CD14-positive monocyte (primary cell): Measurements from ENCODE around the gene ARHGEF1. TPM values are rescaled to one million over a fixed set of nuclear protein-coding genes. Genes with fewer than 3 reads are reported as not detected.

Source experiments
- DNase-seq, 3 donors: peaks; one replicate each; pipeline ENCODE4 v3.0.0-alpha.2; 2011 to 2022
- H2AFZ ChIP-seq: 2 replicates; pipeline ENCODE4 v1.6.0; 2012; ENCODE audit warnings: mild to moderate bottlenecking, low read depth, low read length, inconsistent platforms; ENCODE audit not compliant: insufficient read depth, poor library complexity, severe bottlenecking
- H3K27ac ChIP-seq, 2 donors: 1 replicate in 1 of 2; 2 replicates in 1 of 2; pipeline ENCODE4 v1.5.1; 2012 to 2013; ENCODE audit warnings: low read length in 2 of 2, control low read depth in 1 of 2, inconsistent platforms in 1 of 2, low read depth in 1 of 2, mild to moderate bottlenecking in 1 of 2
- H3K27me3 ChIP-seq, 2 donors: one replicate each; pipeline versions ENCODE4 v1.6.0 to v1.6.1; 2011 to 2013; ENCODE audit warnings: low read length in 2 of 2; ENCODE audit not compliant: control insufficient read depth in 2 of 2, insufficient read depth in 2 of 2
- H3K36me3 ChIP-seq, 2 donors: replicated peaks in 1 of 2; 1 replicate in 1 of 2; 2 replicates in 1 of 2; pipeline versions ENCODE4 v1.5.1 to v1.6.1; 2012 to 2013; ENCODE audit warnings: low read length in 2 of 2, control low read depth in 1 of 2, inconsistent platforms in 1 of 2, mild to moderate bottlenecking in 1 of 2; ENCODE audit not compliant: insufficient read depth in 2 of 2, control insufficient read depth in 1 of 2
- H3K4me1 ChIP-seq, 2 donors: 1 replicate in 1 of 2; 2 replicates in 1 of 2; pipeline versions ENCODE4 v1.5.1 to v1.6.1; 2012 to 2013; ENCODE audit warnings: low read length in 2 of 2, control low read depth in 1 of 2, inconsistent platforms in 1 of 2, mild to moderate bottlenecking in 1 of 2, moderate library complexity in 1 of 2; ENCODE audit not compliant: insufficient read depth in 2 of 2, control insufficient read depth in 1 of 2
- H3K4me2 ChIP-seq: replicated peaks from 2 replicates; pipeline ENCODE3; 2012; ENCODE audit warnings: low read length, moderate library complexity, mild to moderate bottlenecking; ENCODE audit not compliant: poor library complexity, severe bottlenecking; ENCODE audit errors: extremely low read depth
- H3K4me3 ChIP-seq, 3 experiments: fragments of 200-600 bp in 1 of 3; sonication (generic) in 1 of 3; replicated peaks in 1 of 3; 1 replicate in 2 of 3; 2 replicates in 1 of 3; pipeline ENCODE4 v1.5.1; 2011 to 2013; ENCODE audit warnings: low read length in 3 of 3, mild to moderate bottlenecking in 3 of 3, control low read depth in 2 of 3, low read depth in 2 of 3, inconsistent platforms in 1 of 3, moderate library complexity in 1 of 3
- H3K79me2 ChIP-seq: 2 replicates; pipeline ENCODE4 v1.6.0; 2012; ENCODE audit warnings: mild to moderate bottlenecking, control low read depth, inconsistent platforms, low read length, moderate library complexity; ENCODE audit not compliant: insufficient read depth
- H3K9ac ChIP-seq: 2 replicates; pipeline ENCODE4 v1.6.0; 2017; ENCODE audit warnings: low read length, mild to moderate bottlenecking; ENCODE audit not compliant: insufficient read depth, poor library complexity, severe bottlenecking
- H3K9me3 ChIP-seq, 2 donors: replicated peaks in 1 of 2; 1 replicate in 1 of 2; 2 replicates in 1 of 2; pipeline versions ENCODE4 v1.5.1 to v1.6.1; 2012 to 2013; ENCODE audit warnings: low read length in 2 of 2, control low read depth in 1 of 2; ENCODE audit not compliant: control insufficient read depth in 1 of 2, insufficient read depth in 1 of 2
- H4K20me1 ChIP-seq: 2 replicates; pipeline ENCODE4 v1.6.0; 2012; ENCODE audit warnings: mild to moderate bottlenecking, low read length, control low read depth, moderate library complexity; ENCODE audit not compliant: insufficient read depth
- H3K27ac Mint-ChIP-seq, 7 donors: one replicate each; pipeline ENCODE4 v1.8.0; 2020; ENCODE audit warnings: mild to moderate bottlenecking in 7 of 7, mixed read lengths in 7 of 7, moderate library complexity in 6 of 7, inconsistent platforms in 2 of 7
- H3K27me3 Mint-ChIP-seq, 3 donors: one replicate each; pipeline ENCODE4 v1.8.0; 2021 to 2022; ENCODE audit warnings: low read depth in 3 of 3, mild to moderate bottlenecking in 3 of 3, mixed read lengths in 3 of 3, moderate library complexity in 3 of 3, inconsistent platforms in 1 of 3
- H3K36me3 Mint-ChIP-seq, 2 donors: one replicate each; pipeline ENCODE4 v1.8.0; 2020; ENCODE audit warnings: mixed read lengths in 2 of 2, inconsistent platforms in 1 of 2, mild to moderate bottlenecking in 1 of 2
- H3K4me1 Mint-ChIP-seq: one replicate; pipeline ENCODE4 v1.8.0; 2020; ENCODE audit warnings: mild to moderate bottlenecking, mixed read lengths
- H3K4me3 Mint-ChIP-seq, 2 donors: one replicate each; pipeline ENCODE4 v1.8.0; 2020; ENCODE audit warnings: mild to moderate bottlenecking in 2 of 2, mixed read lengths in 2 of 2, moderate library complexity in 1 of 2
- H3K9me3 Mint-ChIP-seq, 7 donors: one replicate each; pipeline ENCODE4 v1.8.0; 2020 to 2022; ENCODE audit warnings: mixed read lengths in 7 of 7, mild to moderate bottlenecking in 6 of 7, moderate library complexity in 6 of 7, inconsistent platforms in 2 of 7
- WGBS: methylation state at CpG from one replicate; pipeline ENCODE4 v1.1.5; 2013; ENCODE audit warnings: missing lambda C conversion rate; ENCODE audit not compliant: insufficient coverage; 5-methylcytosine and 5-hydroxymethylcytosine counted together
- intact Hi-C, 2 donors: fragments of 100-400 bp; cut with micrococcal nuclease; formaldehyde crosslinking; loops; one replicate each; pipeline versions ENCODE4 v1.15.0 to v1.15.1; 2023
- polyA plus RNA-seq, 3 donors: library from polyadenylated mRNA; depleted of rRNA in 1 of 3; unstranded in 2 of 3; stranded (reverse) in 1 of 3; fragments of 300-500 nt in 2 of 3; fragments of >200 nt in 1 of 3; fragmentation: Illumina TruSeq in 2 of 3; gene quantifications; 1 replicate in 2 of 3; 2 replicates in 1 of 3; pipeline ENCODE4 v1.2.3, GENCODE V29; 2012 to 2021
- TF ChIP-seq, protein P1 (sequence below): fragments of 200-600 bp; IDR thresholded peaks from one replicate; pipeline ENCODE4 v1.8.0; 2022; ENCODE audit warnings: antibody characterized with exemption, mild to moderate bottlenecking

ARHGEF1 gene
- polyA plus RNA-seq, 3 donors: 82.8 to 622 (median 95.5) TPM

DNA sequence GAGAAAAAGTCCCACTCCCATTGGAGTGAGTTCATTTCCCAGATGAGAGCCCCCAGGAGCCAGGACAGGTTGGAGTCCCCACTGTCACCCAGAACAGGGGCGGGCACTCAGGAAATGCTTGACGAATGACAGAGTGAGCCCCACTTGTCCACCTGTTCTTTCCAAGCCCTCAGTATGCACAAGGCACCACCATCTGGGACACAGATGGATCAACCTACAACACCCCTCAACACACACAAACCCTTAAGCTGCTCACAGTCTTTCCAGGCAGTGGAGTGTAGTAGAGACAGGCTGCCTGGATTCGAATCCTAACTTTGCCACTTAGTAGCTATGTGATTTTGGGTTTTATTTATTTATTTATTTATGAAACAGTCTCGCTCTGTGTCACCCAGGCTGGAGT is 8.0 kb downstream of the ARHGEF1 start:
- H3K9me3 ChIP-seq: no peaks in the 10 kb centered on the region
- no CpG with 5 or more reads among the region's 4 CpGs for WGBS
- peaks cover 14 to 23% of the 10 kb centered on the region in 2 donors for H3K4me1 ChIP-seq
- peaks cover 86% of the 10 kb centered on the region for H3K79me2 ChIP-seq
- no peak overlapping the region for H3K27ac Mint-ChIP-seq
- no peak for DNase-seq
- H4K20me1 ChIP-seq: peaks cover 100% of the 10 kb centered on the region
- no peaks in the 10 kb centered on the region for H3K27me3 ChIP-seq
- no peak overlapping the region for H3K27ac ChIP-seq
- no peak overlapping the region for H3K4me3 Mint-ChIP-seq
- H3K36me3 Mint-ChIP-seq: peaks cover 61 to 84% of the 10 kb centered on the region in 2 donors
- no peak overlapping the region for H3K4me2 ChIP-seq
- H3K4me1 Mint-ChIP-seq: peaks cover 24% of the 10 kb centered on the region
- H3K36me3 ChIP-seq: peaks cover 64 to 90% of the 10 kb centered on the region in 2 donors
- H3K9ac ChIP-seq: no peak overlapping the region
- TF ChIP-seq, protein P1, sequence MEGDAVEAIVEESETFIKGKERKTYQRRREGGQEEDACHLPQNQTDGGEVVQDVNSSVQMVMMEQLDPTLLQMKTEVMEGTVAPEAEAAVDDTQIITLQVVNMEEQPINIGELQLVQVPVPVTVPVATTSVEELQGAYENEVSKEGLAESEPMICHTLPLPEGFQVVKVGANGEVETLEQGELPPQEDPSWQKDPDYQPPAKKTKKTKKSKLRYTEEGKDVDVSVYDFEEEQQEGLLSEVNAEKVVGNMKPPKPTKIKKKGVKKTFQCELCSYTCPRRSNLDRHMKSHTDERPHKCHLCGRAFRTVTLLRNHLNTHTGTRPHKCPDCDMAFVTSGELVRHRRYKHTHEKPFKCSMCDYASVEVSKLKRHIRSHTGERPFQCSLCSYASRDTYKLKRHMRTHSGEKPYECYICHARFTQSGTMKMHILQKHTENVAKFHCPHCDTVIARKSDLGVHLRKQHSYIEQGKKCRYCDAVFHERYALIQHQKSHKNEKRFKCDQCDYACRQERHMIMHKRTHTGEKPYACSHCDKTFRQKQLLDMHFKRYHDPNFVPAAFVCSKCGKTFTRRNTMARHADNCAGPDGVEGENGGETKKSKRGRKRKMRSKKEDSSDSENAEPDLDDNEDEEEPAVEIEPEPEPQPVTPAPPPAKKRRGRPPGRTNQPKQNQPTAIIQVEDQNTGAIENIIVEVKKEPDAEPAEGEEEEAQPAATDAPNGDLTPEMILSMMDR: no peak
- peaks cover 0 to 1% (median 0%) of the 10 kb centered on the region in 7 donors for H3K9me3 Mint-ChIP-seq
- no peak overlapping the region for H3K4me3 ChIP-seq
- intact Hi-C loops: no loop called here
- no peak overlapping the region for H2AFZ ChIP-seq
- H3K27me3 Mint-ChIP-seq: peaks cover 0 to 2% (median 1%) of the 10 kb centered on the region in 3 donors

DNA sequence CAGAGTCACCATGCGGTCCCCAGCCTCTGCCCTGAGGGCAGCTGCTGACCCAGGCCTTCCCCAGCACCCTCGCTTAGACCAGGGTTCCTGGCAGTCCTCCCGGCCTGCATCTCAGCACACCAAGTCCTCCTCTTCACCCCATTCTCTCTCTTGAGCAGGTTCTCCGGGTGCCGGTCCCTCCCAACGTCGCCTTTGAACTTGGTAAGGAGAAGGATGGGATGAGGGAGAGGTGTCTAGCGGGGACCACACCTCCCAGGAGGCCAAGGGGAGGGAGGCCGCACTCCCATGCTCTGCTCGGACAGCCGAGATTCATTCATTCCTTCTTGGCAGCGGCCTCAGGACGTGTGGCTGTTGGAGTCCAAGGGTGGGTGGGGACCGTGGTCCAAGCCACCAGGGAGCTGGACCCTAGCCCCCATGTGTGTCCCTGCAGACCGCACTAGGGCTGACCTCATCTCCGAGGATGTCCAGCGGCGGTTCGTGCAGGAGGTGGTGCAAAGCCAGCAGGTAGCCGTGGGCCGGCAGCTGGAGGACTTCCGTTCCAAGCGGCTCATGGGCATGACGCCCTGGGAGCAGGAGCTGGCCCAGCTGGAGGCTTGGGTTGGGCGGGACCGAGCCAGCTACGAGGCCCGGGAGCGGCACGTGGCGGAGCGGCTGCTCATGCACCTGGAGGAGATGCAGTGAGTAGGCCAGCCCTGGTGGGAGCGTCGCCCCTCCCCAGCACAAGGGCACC is 9.4 kb downstream of the ARHGEF1 start:
- Histone ChIP-seq H3K9ac (no peak overlapping the region), H3K4me2 (no peak overlapping the region), H3K27ac (no peak overlapping the region), H3K79me2 (peaks cover 73% of the 10 kb centered on the region), H3K27me3 (no peaks in the 10 kb centered on the region), H3K9me3 (no peaks in the 10 kb centered on the region), H2AFZ (no peak overlapping the region), H3K4me1 (peaks cover under 1 to 9% of the 10 kb centered on the region in 2 donors), H3K4me3 (no peak overlapping the region), H3K36me3 (peaks cover 73 to 92% of the 10 kb centered on the region in 2 donors), H4K20me1 (peaks cover 98% of the 10 kb centered on the region)
- WGBS: 96% methylated on average over 21 of the region's 34 CpGs
- H3K4me3 Mint-ChIP-seq: no peak overlapping the region
- TF ChIP-seq, protein P1: no peak
- H3K27me3 Mint-ChIP-seq: peaks cover 0 to 2% (median 1%) of the 10 kb centered on the region in 3 donors
- H3K27ac Mint-ChIP-seq: no peak overlapping the region
- intact Hi-C loops: no loop called here
- DNase-seq: no peak
- peaks cover 56 to 85% of the 10 kb centered on the region in 2 donors for H3K36me3 Mint-ChIP-seq
- H3K9me3 Mint-ChIP-seq: peaks cover 0 to 2% (median 0%) of the 10 kb centered on the region in 7 donors
- peaks cover 10% of the 10 kb centered on the region for H3K4me1 Mint-ChIP-seq
